ENCODE data around the gene PRSS36.

The PRSS36 gene

GRCh38 chr16:31129568-31130335 lies 20.1 kb downstream of the PRSS36 start:
- no peak for TF ChIP-seq CTCF (IDR thresholded peaks at IDR 0.05; ENCODE audit: insufficient read depth, low read depth, low read length, missing control alignments)
- no peak overlapping the region for H3K4me3 ChIP-seq (ENCODE audit: low read depth, low read length)
- no peak for DNase-seq (ENCODE audit: low read depth)

GRCh38 chr16:31128711-31129567 lies 20.9 kb downstream of the PRSS36 start:
- no peak for DNase-seq (ENCODE audit: low read depth)
- TF ChIP-seq CTCF (IDR thresholded peaks at IDR 0.05; ENCODE audit: insufficient read depth, low read depth, low read length, missing control alignments): no peak
- no peak overlapping the region for H3K4me3 ChIP-seq (ENCODE audit: low read depth, low read length)

- no peak for TF ChIP-seq CTCF (IDR thresholded peaks at IDR 0.05; ENCODE audit: insufficient read depth, low read depth, low read length, missing control alignments)
Measured at GRCh38 chr16:31127182-31127581, 22.7 kb downstream of the PRSS36 start.

GRCh38 chr16:31125844-31126243 lies 24.0 kb downstream of the PRSS36 start:
- no peak for DNase-seq (ENCODE audit: low read depth)
- TF ChIP-seq CTCF (IDR thresholded peaks at IDR 0.05; ENCODE audit: insufficient read depth, low read depth, low read length, missing control alignments): no peak
- no peak overlapping the region for H3K4me3 ChIP-seq (ENCODE audit: low read depth, low read length)

More at GRCh38 chr16:31127182-31127581, 22.7 kb downstream of the PRSS36 start:
- no peak for DNase-seq (ENCODE audit: low read depth)
- H3K4me3 ChIP-seq (ENCODE audit: low read depth, low read length): no peak overlapping the region

- no peak for DNase-seq (ENCODE audit: low read depth)
- no peak overlapping the region for H3K4me3 ChIP-seq (ENCODE audit: low read depth, low read length)
- TF ChIP-seq CTCF (IDR thresholded peaks at IDR 0.05; ENCODE audit: insufficient read depth, low read depth, low read length, missing control alignments): no peak
Measured at GRCh38 chr16:31120129-31120528, 29.7 kb downstream of the PRSS36 start.

GRCh38 chr16:31118223-31119155 lies 31.4 kb downstream of the PRSS36 start:
- H3K4me3 ChIP-seq (ENCODE audit: low read depth, low read length): peak overlapping the region; percentile 86
- TF ChIP-seq CTCF (IDR thresholded peaks at IDR 0.05; ENCODE audit: insufficient read depth, low read depth, low read length, missing control alignments): no peak
- DNase-seq (ENCODE audit: low read depth): no peak

All from GM12865 (cell line).